Osteocyte (in vitro differentiated cells): ENCODE results near the gene CETP. TPM values are rescaled to one million over a fixed set of nuclear protein-coding genes. Genes with fewer than 3 reads are reported as not detected.
A peak's percentile ranks its signal among the peaks of the same experiment; 100 is the strongest.

Source experiments
- DNase-seq: peaks from one replicate; pipeline ENCODE4 v3.0.0; 2021; ENCODE audit warnings: mixed read lengths; ENCODE audit not compliant: unreplicated experiment; ENCODE audit errors: extremely low spot score
- H3K27ac Mint-ChIP-seq: one replicate; pipeline ENCODE4 v1.8.0; 2021; ENCODE audit warnings: mild to moderate bottlenecking, mixed read lengths; ENCODE audit not compliant: unreplicated experiment
- H3K27me3 Mint-ChIP-seq: one replicate; pipeline ENCODE4 v1.8.0; 2021; ENCODE audit warnings: mixed read lengths; ENCODE audit not compliant: unreplicated experiment
- H3K36me3 Mint-ChIP-seq: one replicate; pipeline ENCODE4 v1.8.0; 2021; ENCODE audit warnings: mixed read lengths; ENCODE audit not compliant: unreplicated experiment
- H3K4me1 Mint-ChIP-seq: one replicate; pipeline ENCODE4 v1.8.0; 2021; ENCODE audit warnings: mixed read lengths; ENCODE audit not compliant: unreplicated experiment
- H3K4me3 Mint-ChIP-seq: one replicate; pipeline ENCODE4 v1.8.0; 2021; ENCODE audit warnings: mild to moderate bottlenecking, moderate library complexity, mixed read lengths; ENCODE audit not compliant: unreplicated experiment
- H3K9me3 Mint-ChIP-seq: one replicate; pipeline ENCODE4 v1.8.0; 2021; ENCODE audit warnings: mixed read lengths; ENCODE audit not compliant: unreplicated experiment
- CTCF ChIP-seq: fragments of 200-600 bp; sonication (generic); IDR thresholded peaks from 2 replicates; pipeline ENCODE4 v1.5.0; 2021; ENCODE audit warnings: antibody characterized with exemption, mild to moderate bottlenecking, moderate library complexity
- total RNA-seq: library from RNA; stranded (reverse); gene quantifications from 2 replicates; pipeline ENCODE4 v1.2.1, GENCODE V29; 2021

Gene CETP
- total RNA-seq, 1 donor from 2014 or later, result not detected

- H3K4me3 Mint-ChIP-seq, result no peak overlapping the region
- TF ChIP-seq CTCF, result no peak
- DNase-seq, result no peak
- H3K36me3 Mint-ChIP-seq, result peaks cover 29% of the 10 kb centered on the region
- peaks cover 43% of the 10 kb centered on the region for H3K4me1 Mint-ChIP-seq
- peak overlapping the region; percentile 41 for H3K27ac Mint-ChIP-seq
- H3K27me3 Mint-ChIP-seq, result no peaks in the 10 kb centered on the region
- no peaks in the 10 kb centered on the region for H3K9me3 Mint-ChIP-seq
Observed at GRCh38 chr16:56946767-56947603, 14.8 kb upstream of the CETP start.

GRCh38 chr16:56947604-56947995 is 14.2 kb upstream of the CETP start:
- H3K27me3 Mint-ChIP-seq, result no peaks in the 10 kb centered on the region
- H3K36me3 Mint-ChIP-seq, result peaks cover 26% of the 10 kb centered on the region
- no peaks in the 10 kb centered on the region for H3K9me3 Mint-ChIP-seq
- no peak for TF ChIP-seq CTCF
- peaks cover 41% of the 10 kb centered on the region for H3K4me1 Mint-ChIP-seq
- DNase-seq, result no peak
- H3K4me3 Mint-ChIP-seq, result no peak overlapping the region
- peak overlapping the region; percentile 31 for H3K27ac Mint-ChIP-seq

GRCh38 chr16:56948234-56948633 is 13.5 kb upstream of the CETP start:
- no peaks in the 10 kb centered on the region for H3K9me3 Mint-ChIP-seq
- peaks cover 20% of the 10 kb centered on the region for H3K36me3 Mint-ChIP-seq
- H3K4me3 Mint-ChIP-seq, result no peak overlapping the region
- H3K27ac Mint-ChIP-seq, result no peak overlapping the region
- no peak for DNase-seq
- H3K27me3 Mint-ChIP-seq, result no peaks in the 10 kb centered on the region
- H3K4me1 Mint-ChIP-seq, result peaks cover 35% of the 10 kb centered on the region
- TF ChIP-seq CTCF, result no peak

GRCh38 chr16:56950051-56950450 is 11.7 kb upstream of the CETP start:
- no peak for DNase-seq
- no peak for TF ChIP-seq CTCF
- no peak overlapping the region for H3K27ac Mint-ChIP-seq
- no peaks in the 10 kb centered on the region for H3K27me3 Mint-ChIP-seq
- H3K4me3 Mint-ChIP-seq, result no peak overlapping the region
- peaks cover 7% of the 10 kb centered on the region for H3K36me3 Mint-ChIP-seq
- peaks cover 19% of the 10 kb centered on the region for H3K4me1 Mint-ChIP-seq
- no peaks in the 10 kb centered on the region for H3K9me3 Mint-ChIP-seq

GRCh38 chr16:56950455-56950854 is 11.3 kb upstream of the CETP start:
- Mint-ChIP-seq H3K36me3 (peaks cover 7% of the 10 kb centered on the region), H3K4me3 (no peak overlapping the region), H3K9me3 (no peaks in the 10 kb centered on the region), H3K4me1 (peaks cover 15% of the 10 kb centered on the region), H3K27ac (no peak overlapping the region), H3K27me3 (no peaks in the 10 kb centered on the region)
- TF ChIP-seq CTCF, result no peak
- no peak for DNase-seq
